ENCODE results near the gene SMAD9. TPM values are rescaled to one million over a fixed set of nuclear protein-coding genes. Genes with fewer than 3 reads are reported as not detected.

The SMAD9 gene
- total and polyA plus RNA-seq, 2 of the 13 experiments (the other 11 are each of a cell fraction or from before 2014, with no cell fraction given) = 4.2 to 7.7 TPM

DNA sequence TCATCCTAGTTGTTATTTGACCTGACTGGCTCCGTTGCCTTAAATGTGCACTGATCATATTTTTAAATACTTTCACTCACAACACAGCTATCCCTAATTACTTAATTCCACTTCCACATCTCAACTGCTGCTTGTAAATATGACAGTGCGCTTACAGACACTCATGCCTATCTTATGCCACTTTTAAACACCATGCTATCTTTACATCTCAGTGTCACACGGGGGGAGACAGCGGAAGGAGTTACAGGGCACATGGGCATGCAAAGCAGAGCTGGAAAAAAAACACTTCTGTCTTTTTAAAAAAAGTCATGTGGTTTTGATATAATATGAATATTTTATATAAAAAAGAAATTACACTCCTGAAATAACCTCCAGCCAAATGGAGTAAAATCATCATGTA, 44.1 kb downstream of the SMAD9 start:
- peaks cover 28% of the 10 kb centered on the region for H3K4me1 ChIP-seq (ENCODE audit: insufficient read depth, low read length)
- FAIRE-seq (no peak), DNase-seq (ENCODE audit: low spot score) (no peak), ATAC-seq (no peak)
- TF ChIP-seq HOXD1 (CRISPR knock-in tag; IDR thresholded peaks at IDR 0.05) = no peak
- TF ChIP-seq, protein P1, sequence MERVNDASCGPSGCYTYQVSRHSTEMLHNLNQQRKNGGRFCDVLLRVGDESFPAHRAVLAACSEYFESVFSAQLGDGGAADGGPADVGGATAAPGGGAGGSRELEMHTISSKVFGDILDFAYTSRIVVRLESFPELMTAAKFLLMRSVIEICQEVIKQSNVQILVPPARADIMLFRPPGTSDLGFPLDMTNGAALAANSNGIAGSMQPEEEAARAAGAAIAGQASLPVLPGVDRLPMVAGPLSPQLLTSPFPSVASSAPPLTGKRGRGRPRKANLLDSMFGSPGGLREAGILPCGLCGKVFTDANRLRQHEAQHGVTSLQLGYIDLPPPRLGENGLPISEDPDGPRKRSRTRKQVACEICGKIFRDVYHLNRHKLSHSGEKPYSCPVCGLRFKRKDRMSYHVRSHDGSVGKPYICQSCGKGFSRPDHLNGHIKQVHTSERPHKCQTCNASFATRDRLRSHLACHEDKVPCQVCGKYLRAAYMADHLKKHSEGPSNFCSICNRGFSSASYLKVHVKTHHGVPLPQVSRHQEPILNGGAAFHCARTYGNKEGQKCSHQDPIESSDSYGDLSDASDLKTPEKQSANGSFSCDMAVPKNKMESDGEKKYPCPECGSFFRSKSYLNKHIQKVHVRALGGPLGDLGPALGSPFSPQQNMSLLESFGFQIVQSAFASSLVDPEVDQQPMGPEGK (CRISPR knock-in tag; IDR thresholded peaks at IDR 0.05) = no peak
- TF ChIP-seq, protein P2, sequence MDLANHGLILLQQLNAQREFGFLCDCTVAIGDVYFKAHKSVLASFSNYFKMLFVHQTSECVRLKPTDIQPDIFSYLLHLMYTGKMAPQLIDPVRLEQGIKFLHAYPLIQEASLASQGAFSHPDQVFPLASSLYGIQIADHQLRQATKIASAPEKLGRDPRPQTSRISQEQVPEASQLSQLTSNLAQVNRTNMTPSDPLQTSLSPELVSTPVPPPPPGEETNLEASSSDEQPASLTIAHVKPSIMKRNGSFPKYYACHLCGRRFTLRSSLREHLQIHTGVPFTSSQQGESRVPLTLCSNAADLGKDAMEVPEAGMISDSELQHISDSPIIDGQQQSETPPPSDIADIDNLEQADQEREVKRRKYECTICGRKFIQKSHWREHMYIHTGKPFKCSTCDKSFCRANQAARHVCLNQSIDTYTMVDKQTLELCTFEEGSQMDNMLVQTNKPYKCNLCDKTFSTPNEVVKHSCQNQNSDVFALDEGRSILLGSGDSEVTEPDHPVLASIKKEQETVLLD (CRISPR knock-in tag; IDR thresholded peaks at IDR 0.05; ENCODE audit: low read depth) = no peak
- no peak for TF ChIP-seq MIXL1 (CRISPR knock-in tag; IDR thresholded peaks at IDR 0.05)
- TF ChIP-seq ZNF761 (CRISPR knock-in tag; conservative IDR thresholded peaks at IDR 0.05) = no peak
- no peak for TF ChIP-seq ZNF615 (CRISPR knock-in tag; IDR thresholded peaks at IDR 0.05; ENCODE audit: borderline replicate concordance)
- TF ChIP-seq ZNF547 (CRISPR knock-in tag; IDR thresholded peaks at IDR 0.05) = no peak
- TF ChIP-seq POLR2G (IDR thresholded peaks at IDR 0.05; ENCODE audit: low read depth, low read length) = no peak
- no peak for TF ChIP-seq ZNF501 (CRISPR knock-in tag; IDR thresholded peaks at IDR 0.05)
- TF ChIP-seq ZNF282 (IDR thresholded peaks at IDR 0.05; ENCODE audit: partially characterized antibody) = no peak
- TF ChIP-seq ONECUT2 (CRISPR knock-in tag; IDR thresholded peaks at IDR 0.05) = no peak
- TF ChIP-seq NR2F6 (IDR thresholded peaks at IDR 0.05) = no peak
- no peak for TF ChIP-seq NR2F6 (CRISPR knock-in tag; IDR thresholded peaks at IDR 0.05)
- TF ChIP-seq ZSCAN25 (CRISPR knock-in tag; IDR thresholded peaks at IDR 0.05) = no peak
- TF ChIP-seq KDM6A (CRISPR knock-in tag; IDR thresholded peaks at IDR 0.05; ENCODE audit: low read depth) = no peak
- TF ChIP-seq, protein P3, sequence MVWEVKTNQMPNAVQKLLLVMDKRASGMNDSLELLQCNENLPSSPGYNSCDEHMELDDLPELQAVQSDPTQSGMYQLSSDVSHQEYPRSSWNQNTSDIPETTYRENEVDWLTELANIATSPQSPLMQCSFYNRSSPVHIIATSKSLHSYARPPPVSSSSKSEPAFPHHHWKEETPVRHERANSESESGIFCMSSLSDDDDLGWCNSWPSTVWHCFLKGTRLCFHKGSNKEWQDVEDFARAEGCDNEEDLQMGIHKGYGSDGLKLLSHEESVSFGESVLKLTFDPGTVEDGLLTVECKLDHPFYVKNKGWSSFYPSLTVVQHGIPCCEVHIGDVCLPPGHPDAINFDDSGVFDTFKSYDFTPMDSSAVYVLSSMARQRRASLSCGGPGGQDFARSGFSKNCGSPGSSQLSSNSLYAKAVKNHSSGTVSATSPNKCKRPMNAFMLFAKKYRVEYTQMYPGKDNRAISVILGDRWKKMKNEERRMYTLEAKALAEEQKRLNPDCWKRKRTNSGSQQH (CRISPR knock-in tag; IDR thresholded peaks at IDR 0.05; ENCODE audit: low read depth) = no peak
- no peak for TF ChIP-seq SP140L (CRISPR knock-in tag; IDR thresholded peaks at IDR 0.05; ENCODE audit: borderline replicate concordance)
- WGBS (ENCODE audit: low lambda C conversion rate) = 95% methylated on average over 4 of the region's 4 CpGs
- no peak overlapping the region for H3K4me2 ChIP-seq (ENCODE audit: low read depth, low read length)
- H3K9ac ChIP-seq (ENCODE audit: insufficient read depth, low read depth, low read length) = no peak overlapping the region
- H3K4me3 ChIP-seq (replicated peaks in 1 of 3; ENCODE audit: insufficient read depth in 1 of 3, low read depth in 2 of 3, low read length in 3 of 3) = no peak overlapping the region
- peaks cover 1% of the 10 kb centered on the region for H3K79me2 ChIP-seq (ENCODE audit: insufficient read depth, low read length)
- H3K36me3 ChIP-seq (replicated peaks in 1 of 2; ENCODE audit: control insufficient read depth in 1 of 2, insufficient read depth in 2 of 2, low read length in 2 of 2) = peaks cover 7 to 28% of the 10 kb centered on the region in 2 experiments; a peak in 4 of 5 replicates
- no TSS peak for BruUV-seq (replicated peaks)
- no peaks in the 10 kb centered on the region for H4K20me1 ChIP-seq (ENCODE audit: insufficient read depth, low read length)
- H2AFZ ChIP-seq (ENCODE audit: low read length) = no peak overlapping the region
- intact Hi-C loops (cut with micrococcal nuclease; ENCODE audit: unreplicated experiment) = no loop called here
- no peak overlapping the region for H3K27ac ChIP-seq (ENCODE audit: extremely low read length, insufficient read depth, low read length)
- in situ Hi-C loops (cut with HindIII; ENCODE audit: extremely low pct_ligation_motif_present, low pct_unique_long_range_greater_than_20kb) = no loop called here
- no peaks in the 10 kb centered on the region for H3K9me3 ChIP-seq (ENCODE audit: low read length)
- ChIA-PET POLR2A (no interaction called here), CTCF (ENCODE audit: low intra/inter-chr PET ratio, low total read pairs) (no interaction called here)
- H3K27me3 ChIP-seq (ENCODE audit: control insufficient read depth in 1 of 2, insufficient read depth in 2 of 2, low read length in 2 of 2) = no peaks in the 10 kb centered on the region

Measured in HepG2 (cell line).